Stomach (tissue), 9 donors: ENCODE data around the gene GAPVD1. TPM values are rescaled to one million over a fixed set of nuclear protein-coding genes. Genes with fewer than 3 reads are reported as not detected.

ENCODE experiments used
- DNase-seq, 2 donors: peaks; one replicate each; pipeline versions ENCODE4 v3.0.0 to v3.0.0-alpha.2; 2013 to 2019
- H3K27ac ChIP-seq, 5 donors: fragments of 200-600 bp in 4 of 5; sonication (generic) in 4 of 5; one replicate each; pipeline ENCODE4 v1.5.1; 2013 to 2019; ENCODE audit warnings: mild to moderate bottlenecking in 1 of 5, moderate library complexity in 1 of 5
- H3K27me3 ChIP-seq, 3 donors: fragments of 200-600 bp; sonication (generic); one replicate each; pipeline ENCODE4 v1.5.1; 2017 to 2019; ENCODE audit warnings: mixed run types in 1 of 3
- H3K36me3 ChIP-seq, 4 donors: fragments of 200-600 bp; sonication (generic); 1 replicate in 3 of 4; 2 replicates in 1 of 4; pipeline ENCODE4 v1.5.1; 2016 to 2019
- H3K4me1 ChIP-seq, 4 donors: fragments of 200-600 bp; sonication (generic); one replicate each; pipeline ENCODE4 v1.5.1; 2016 to 2019
- H3K4me3 ChIP-seq, 4 donors: fragments of 200-600 bp; sonication (generic) in 3 of 4; one replicate each; pipeline ENCODE4 v1.5.1; 2016 to 2019; ENCODE audit warnings: mild to moderate bottlenecking in 1 of 4
- H3K9me3 ChIP-seq, 4 donors: fragments of 200-600 bp; sonication (generic); one replicate each; pipeline ENCODE4 v1.5.1; 2016 to 2019
- EP300 ChIP-seq: sonication (generic); formaldehyde crosslinking; IDR thresholded peaks from one replicate; pipeline ENCODE4 v1.6.1; 2017; ENCODE audit warnings: antibody characterized with exemption
- POLR2A ChIP-seq, 4 donors: fragments of 450-650 bp; IDR thresholded peaks; one replicate each; pipeline ENCODE4 v1.6.1; 2016; ENCODE audit warnings: antibody characterized with exemption in 4 of 4, control low read depth in 2 of 4, mild to moderate bottlenecking in 1 of 4, moderate library complexity in 1 of 4
- POLR2AphosphoS5 ChIP-seq, 3 donors: sonication (generic); formaldehyde crosslinking; IDR thresholded peaks; one replicate each; pipeline ENCODE4 v1.6.1; 2016; ENCODE audit warnings: antibody characterized with exemption in 3 of 3
- WGBS, 5 donors: extraction: QIAGEN DNeasy Blood & Tissue Kit in 3 of 5; methylation state at CpG; one replicate each; pipeline versions ENCODE4 v1.1.5 to v1.1.7; 2013 to 2018; 5-methylcytosine and 5-hydroxymethylcytosine counted together
- intact Hi-C: fragments of 100-400 bp; cut with DNase I; formaldehyde crosslinking; loops from one replicate; pipeline ENCODE4 v1.15.1; 2023; ENCODE audit warnings: low total_unique reads
- polyA plus RNA-seq, 3 donors: library from polyadenylated mRNA; stranded (reverse); fragments of 200-250 nt; gene quantifications; one replicate each; pipeline ENCODE4 v1.2.3, GENCODE V29; 2013
- small RNA-seq, 4 donors: library from RNA; depleted of rRNA; stranded (forward); fragments of <200 nt; gene quantifications; one replicate each; pipeline ENCODE3, GENCODE V24; 2016
- total RNA-seq, 5 donors: library from RNA; depleted of rRNA; stranded (reverse); fragments of >200 nt; gene quantifications; one replicate each; pipeline versions ENCODE4 v1.1.0 to v1.2.3, GENCODE V29; 2014 to 2016
- TF ChIP-seq, protein P1 (sequence below), 7 experiments: fragments of 450-650 bp in 4 of 7; fragments of 200-600 bp in 3 of 7; sonication (generic) in 3 of 7; IDR thresholded peaks; one replicate each; pipeline ENCODE4 v1.5.1; 2016 to 2019; ENCODE audit warnings: antibody characterized with exemption in 7 of 7, control low read depth in 2 of 7, mild to moderate bottlenecking in 1 of 7
- donor health status: healthy with polysubstance abuse.
- donor health status: Bipolar disorder and iron deficiency.
- donor health status: healthy.

GAPVD1 gene
- total and polyA plus RNA-seq, 8 donors = 3.9 to 140 (median 26.2) TPM

DNA sequence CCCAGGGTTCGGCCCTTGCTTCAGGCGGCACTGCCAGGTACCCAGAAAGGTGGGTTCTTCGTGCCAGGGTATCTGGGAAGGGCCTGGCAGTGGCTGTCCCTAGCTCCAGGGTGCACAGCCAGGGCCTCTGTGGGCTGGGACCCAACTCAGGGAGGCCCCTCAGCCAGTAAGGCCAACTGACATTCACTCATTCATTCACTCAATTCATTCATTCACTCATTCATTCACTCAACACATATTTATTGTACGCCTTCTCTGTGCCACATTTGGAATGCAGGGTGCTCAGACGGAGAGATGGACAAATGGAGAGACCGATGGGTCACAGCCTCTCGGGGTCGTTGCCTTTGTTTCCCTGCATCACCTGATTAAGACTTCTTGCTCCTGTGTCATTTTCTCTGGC, 154.9 kb downstream of the GAPVD1 start:
- intact Hi-C loops = no loop called here
- no peaks in the 10 kb centered on the region for H3K9me3 ChIP-seq
- no peak for DNase-seq
- peaks cover 0 to 6% (median 0%) of the 10 kb centered on the region in 4 donors for H3K4me1 ChIP-seq
- no peak overlapping the region for H3K27ac ChIP-seq
- no peaks in the 10 kb centered on the region for H3K27me3 ChIP-seq
- WGBS, 5 donors = 79 to 96% (median 89%) methylated on average over 8 of the region's 8 CpGs
- no peaks in the 10 kb centered on the region for H3K36me3 ChIP-seq
- no peak overlapping the region for H3K4me3 ChIP-seq
- TF ChIP-seq, protein P1, sequence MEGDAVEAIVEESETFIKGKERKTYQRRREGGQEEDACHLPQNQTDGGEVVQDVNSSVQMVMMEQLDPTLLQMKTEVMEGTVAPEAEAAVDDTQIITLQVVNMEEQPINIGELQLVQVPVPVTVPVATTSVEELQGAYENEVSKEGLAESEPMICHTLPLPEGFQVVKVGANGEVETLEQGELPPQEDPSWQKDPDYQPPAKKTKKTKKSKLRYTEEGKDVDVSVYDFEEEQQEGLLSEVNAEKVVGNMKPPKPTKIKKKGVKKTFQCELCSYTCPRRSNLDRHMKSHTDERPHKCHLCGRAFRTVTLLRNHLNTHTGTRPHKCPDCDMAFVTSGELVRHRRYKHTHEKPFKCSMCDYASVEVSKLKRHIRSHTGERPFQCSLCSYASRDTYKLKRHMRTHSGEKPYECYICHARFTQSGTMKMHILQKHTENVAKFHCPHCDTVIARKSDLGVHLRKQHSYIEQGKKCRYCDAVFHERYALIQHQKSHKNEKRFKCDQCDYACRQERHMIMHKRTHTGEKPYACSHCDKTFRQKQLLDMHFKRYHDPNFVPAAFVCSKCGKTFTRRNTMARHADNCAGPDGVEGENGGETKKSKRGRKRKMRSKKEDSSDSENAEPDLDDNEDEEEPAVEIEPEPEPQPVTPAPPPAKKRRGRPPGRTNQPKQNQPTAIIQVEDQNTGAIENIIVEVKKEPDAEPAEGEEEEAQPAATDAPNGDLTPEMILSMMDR (IDR thresholded peaks at IDR 0.05) = no peak
- TF ChIP-seq POLR2A (IDR thresholded peaks at IDR 0.05) (no peak), EP300 (no peak), POLR2AphosphoS5 (IDR thresholded peaks at IDR 0.05) (no peak)

Small RNA genes lying within 50 kb of the gene (small RNA-seq; reads per million reads assigned to genes)
- gene AL354710.1 (0 reads per million in 4 donors), gene RNU6-1020P (0 to 0.08 (median 0) reads per million in 4 donors)

Other genes with a start within 250 kb of the GAPVD1 start
- gene SCAI, start 118.3 kb upstream of the GAPVD1 start, total RNA-seq = 10 to 100 TPM in 3 of 5 donors, 1 to 10 TPM in 2; 1.2 to 21.0 (median 11.7) TPM
- under 1 TPM; 0.46 to 0.83 (median 0.50) TPM for gene SCAI, start 118.3 kb upstream of the GAPVD1 start, polyA plus RNA-seq
- gene PPP6C, start 72.0 kb upstream of the GAPVD1 start, total RNA-seq = 10 to 100 TPM in 4 of 5 donors, 1 to 10 TPM in 1; 4.6 to 62.0 (median 28.8) TPM
- 10 to 100 TPM; 19.0 to 32.2 (median 20.9) TPM for gene PPP6C, start 72.0 kb upstream of the GAPVD1 start, polyA plus RNA-seq
- 10 to 100 TPM; 11.2 to 32.6 (median 12.7) TPM for gene RABEPK, start 61.3 kb upstream of the GAPVD1 start, total RNA-seq
- gene RABEPK, start 61.3 kb upstream of the GAPVD1 start, polyA plus RNA-seq = 10 to 100 TPM; 17.4 to 18.8 (median 17.9) TPM
- 100 to 1,000 TPM in 3 of 5 donors, 10 to 100 TPM in 2; 40.8 to 142 (median 137) TPM for gene HSPA5, start 20.5 kb upstream of the GAPVD1 start, total RNA-seq
- 10 to 100 TPM; 21.5 to 99.3 (median 61.0) TPM for gene HSPA5, start 20.5 kb upstream of the GAPVD1 start, polyA plus RNA-seq